HS-27A (cell line): Measurements from ENCODE around the gene MCM5.

Experiments
- DNase-seq: peaks from one replicate; pipeline ENCODE4 v3.0.0-alpha.2; 2012; ENCODE audit warnings: low read depth, missing footprints

Gene MCM5

GRCh38 chr22:35403356-35403755 lies 3.4 kb downstream of the MCM5 start:
- DNase-seq = no peak

GRCh38 chr22:35404176-35404575 lies 4.2 kb downstream of the MCM5 start:
- DNase-seq = no peak

- no peak for DNase-seq
These were observed 6.5 kb downstream of the MCM5 start for GRCh38 chr22:35406443-35406842.

- no peak for DNase-seq
These were observed 7.4 kb downstream of the MCM5 start for GRCh38 chr22:35407362-35407761.

GRCh38 chr22:35409783-35410662 lies 10.1 kb downstream of the MCM5 start:
- DNase-seq = no peak

- DNase-seq = no peak
These were observed 10.7 kb downstream of the MCM5 start for GRCh38 chr22:35410663-35411034.

- DNase-seq = no peak
These were observed 11.2 kb downstream of the MCM5 start for GRCh38 chr22:35411102-35411501.

- no peak for DNase-seq
These were observed 13.7 kb downstream of the MCM5 start for GRCh38 chr22:35413624-35414023.

GRCh38 chr22:35417606-35418005 lies 17.7 kb downstream of the MCM5 start:
- DNase-seq = no peak

- no peak for DNase-seq
These were observed 18.1 kb downstream of the MCM5 start for GRCh38 chr22:35418088-35418487.

GRCh38 chr22:35418731-35419130 lies 18.8 kb downstream of the MCM5 start:
- no peak for DNase-seq

- no peak for DNase-seq
These were observed 19.8 kb downstream of the MCM5 start for GRCh38 chr22:35419756-35420155.

GRCh38 chr22:35421121-35421520 lies 21.2 kb downstream of the MCM5 start:
- DNase-seq = no peak

GRCh38 chr22:35422145-35422544 lies 22.2 kb downstream of the MCM5 start:
- no peak for DNase-seq

- no peak for DNase-seq
These were observed 23.0 kb downstream of the MCM5 start for GRCh38 chr22:35422936-35423335.

- DNase-seq = no peak
These were observed 24.1 kb downstream of the MCM5 start for GRCh38 chr22:35424081-35424480.

GRCh38 chr22:35424761-35425160 lies 24.8 kb downstream of the MCM5 start:
- no peak for DNase-seq

GRCh38 chr22:35425546-35425945 lies 25.6 kb downstream of the MCM5 start:
- DNase-seq = no peak

GRCh38 chr22:35425971-35426800 lies 26.2 kb downstream of the MCM5 start:
- DNase-seq = no peak

- no peak for DNase-seq
These were observed 26.8 kb downstream of the MCM5 start for GRCh38 chr22:35426801-35427140.

GRCh38 chr22:35430897-35431322 lies 31.0 kb downstream of the MCM5 start:
- DNase-seq = no peak

- DNase-seq = no peak
These were observed 31.7 kb downstream of the MCM5 start for GRCh38 chr22:35431483-35432227.
